Measurements from ENCODE around the gene ADORA1. TPM values are rescaled to one million over a fixed set of nuclear protein-coding genes. Genes with fewer than 3 reads are reported as not detected.

The ADORA1 gene
- total and polyA plus RNA-seq, 8 donors: 1.6 to 18.7 (median 9.3) TPM

DNA sequence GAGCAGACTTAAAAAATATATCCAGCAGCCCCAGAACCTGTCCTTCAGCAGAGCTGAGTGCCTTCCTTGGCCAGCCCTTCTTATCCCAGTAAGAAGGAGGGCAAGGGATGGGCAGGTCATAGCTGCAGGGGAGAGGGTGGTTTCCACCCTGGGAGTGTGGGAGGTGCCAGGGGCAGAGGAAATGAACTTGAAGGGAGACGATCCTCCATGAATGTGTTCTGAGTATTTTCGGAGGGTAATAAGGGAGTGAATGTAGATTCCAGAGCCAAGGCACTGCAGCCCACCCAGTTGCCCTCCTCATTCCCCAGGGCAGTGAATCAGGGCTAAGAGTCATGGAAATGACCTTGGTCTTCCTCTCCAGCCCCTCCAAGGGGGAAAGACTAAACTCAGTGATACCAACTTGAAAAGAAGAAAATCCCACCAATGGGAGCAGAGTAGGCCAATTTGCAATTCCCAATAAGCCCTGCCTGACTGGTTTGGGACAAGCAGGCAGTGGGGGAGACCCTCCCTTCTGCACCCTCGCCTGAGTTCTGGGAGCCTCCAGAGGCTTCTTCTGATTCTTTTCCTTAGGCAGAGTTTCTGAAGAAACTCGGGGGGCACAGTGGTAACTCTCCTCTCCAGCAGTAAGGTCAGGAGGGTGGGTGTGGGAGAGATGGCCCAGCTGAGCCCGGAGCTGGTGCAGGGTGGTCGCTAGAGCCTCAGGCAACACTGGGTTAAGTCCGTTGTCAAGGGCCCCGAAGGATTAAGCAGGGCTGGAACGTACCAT is 45.9 kb upstream of the ADORA1 start:
- Histone ChIP-seq H3K4me3 (no peak overlapping the region), H3K36me3 (no peaks in the 10 kb centered on the region), H3K9me3 (no peaks in the 10 kb centered on the region), H3K27ac (no peak overlapping the region), H3K27me3 (peaks cover 0 to 13% of the 10 kb centered on the region in 2 donors), H3K4me1 (no peaks in the 10 kb centered on the region)
- DNase-seq (no peak), ATAC-seq (peak; percentile 42)
- TF ChIP-seq, protein P1, sequence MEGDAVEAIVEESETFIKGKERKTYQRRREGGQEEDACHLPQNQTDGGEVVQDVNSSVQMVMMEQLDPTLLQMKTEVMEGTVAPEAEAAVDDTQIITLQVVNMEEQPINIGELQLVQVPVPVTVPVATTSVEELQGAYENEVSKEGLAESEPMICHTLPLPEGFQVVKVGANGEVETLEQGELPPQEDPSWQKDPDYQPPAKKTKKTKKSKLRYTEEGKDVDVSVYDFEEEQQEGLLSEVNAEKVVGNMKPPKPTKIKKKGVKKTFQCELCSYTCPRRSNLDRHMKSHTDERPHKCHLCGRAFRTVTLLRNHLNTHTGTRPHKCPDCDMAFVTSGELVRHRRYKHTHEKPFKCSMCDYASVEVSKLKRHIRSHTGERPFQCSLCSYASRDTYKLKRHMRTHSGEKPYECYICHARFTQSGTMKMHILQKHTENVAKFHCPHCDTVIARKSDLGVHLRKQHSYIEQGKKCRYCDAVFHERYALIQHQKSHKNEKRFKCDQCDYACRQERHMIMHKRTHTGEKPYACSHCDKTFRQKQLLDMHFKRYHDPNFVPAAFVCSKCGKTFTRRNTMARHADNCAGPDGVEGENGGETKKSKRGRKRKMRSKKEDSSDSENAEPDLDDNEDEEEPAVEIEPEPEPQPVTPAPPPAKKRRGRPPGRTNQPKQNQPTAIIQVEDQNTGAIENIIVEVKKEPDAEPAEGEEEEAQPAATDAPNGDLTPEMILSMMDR (IDR thresholded peaks at IDR 0.05): no peak
- intact Hi-C loops (cut with DNase I): no loop called here

DNA sequence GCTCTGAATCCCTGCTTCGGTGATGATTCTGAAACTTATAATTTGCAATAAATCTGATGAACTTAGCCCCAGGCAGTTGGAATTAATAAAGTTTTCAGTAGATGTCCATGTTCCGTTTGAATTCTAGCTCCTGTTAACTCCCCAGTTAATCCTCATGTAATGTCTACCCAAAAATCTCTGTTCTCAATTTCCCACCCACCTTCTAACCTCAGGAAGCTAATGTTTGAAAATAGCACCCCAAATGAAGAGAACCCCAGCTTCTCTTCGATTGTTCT is 45.4 kb upstream of the ADORA1 start:
- H3K4me1 ChIP-seq: no peaks in the 10 kb centered on the region
- no peaks in the 10 kb centered on the region for H3K9me3 ChIP-seq
- peaks cover 0 to 9% of the 10 kb centered on the region in 2 donors for H3K27me3 ChIP-seq
- TF ChIP-seq, protein P1 (IDR thresholded peaks at IDR 0.05): no peak
- DNase-seq: no peak
- no peaks in the 10 kb centered on the region for H3K36me3 ChIP-seq
- intact Hi-C loops (cut with DNase I): no loop called here
- ATAC-seq: no peak
- H3K4me3 ChIP-seq: no peak overlapping the region
- H3K27ac ChIP-seq: no peak overlapping the region

DNA sequence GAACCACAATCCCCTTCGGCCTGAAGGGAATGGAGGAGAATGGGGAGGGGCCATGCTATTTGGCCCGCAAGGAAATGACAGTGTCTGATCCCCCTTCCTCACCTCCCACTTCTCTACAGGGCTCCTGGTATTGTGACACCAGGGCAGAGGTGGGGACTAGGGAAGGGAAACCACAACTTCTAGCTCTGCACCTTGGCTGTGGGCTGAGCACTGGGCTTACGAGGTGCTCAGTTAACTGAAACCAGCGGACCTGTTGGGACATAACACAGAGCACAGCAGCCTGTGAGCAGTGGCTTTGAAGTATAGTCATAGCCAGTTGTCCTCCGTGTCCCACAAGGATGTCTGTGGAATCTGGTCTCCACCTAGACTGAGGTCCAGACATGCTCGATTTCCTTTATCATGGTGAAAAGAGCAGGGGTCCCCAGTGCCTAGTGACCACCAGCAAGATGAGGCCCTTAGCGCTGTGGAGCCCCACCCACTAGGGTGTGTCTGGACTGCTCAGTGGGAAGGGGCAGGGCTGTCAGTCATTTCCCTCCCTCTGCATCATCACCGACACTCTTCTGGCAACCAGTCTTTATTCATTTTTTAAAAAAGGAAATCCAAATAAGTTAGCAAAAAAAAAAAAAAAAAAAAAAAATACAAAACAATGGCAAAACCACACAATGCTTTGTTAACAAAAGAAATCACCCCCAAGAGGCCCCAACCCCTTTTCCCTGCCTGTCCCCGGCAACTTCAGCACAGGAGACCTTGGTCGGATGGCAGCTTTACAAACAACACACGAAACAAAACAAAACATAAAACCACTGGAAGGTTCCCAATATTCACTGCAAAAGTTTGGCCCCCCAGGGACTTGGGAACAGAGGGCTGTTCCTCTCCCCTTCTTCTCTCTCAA is 44.7 kb upstream of the ADORA1 start:
- H3K9me3 ChIP-seq: no peaks in the 10 kb centered on the region
- TF ChIP-seq, protein P1 (IDR thresholded peaks at IDR 0.05): no peak
- no peak for ATAC-seq
- H3K27me3 ChIP-seq: peaks cover 0 to 2% of the 10 kb centered on the region in 2 donors
- H3K36me3 ChIP-seq: no peaks in the 10 kb centered on the region
- DNase-seq: no peak
- intact Hi-C loops (cut with DNase I): no loop called here
- H3K27ac ChIP-seq: no peak overlapping the region
- H3K4me3 ChIP-seq: no peak overlapping the region
- H3K4me1 ChIP-seq: no peaks in the 10 kb centered on the region

DNA sequence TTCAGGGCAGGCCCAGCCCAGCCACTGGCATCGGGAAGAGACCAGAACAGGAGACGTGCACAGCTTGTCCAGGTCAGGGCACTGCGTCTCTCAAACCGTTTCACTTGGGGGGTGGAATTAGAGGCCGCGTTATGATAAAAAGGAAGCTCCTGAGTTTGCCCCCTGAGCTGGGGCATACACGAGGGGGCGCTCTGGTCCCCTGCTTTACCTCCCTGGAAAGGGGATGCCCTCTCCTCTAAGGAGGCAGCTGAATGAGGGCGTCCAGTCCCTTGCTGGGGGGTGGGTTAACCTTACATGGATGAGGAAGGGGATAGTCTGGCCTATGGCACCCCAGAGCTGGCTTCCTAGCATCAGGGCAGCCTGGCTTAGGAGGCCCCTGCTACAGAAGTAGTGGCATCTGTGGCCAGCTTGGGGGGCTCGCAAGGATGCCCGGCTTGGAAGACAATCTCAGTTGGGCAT is 44.0 kb upstream of the ADORA1 start:
- Histone ChIP-seq H3K27me3 (no peaks in the 10 kb centered on the region), H3K27ac (no peak overlapping the region), H3K36me3 (no peaks in the 10 kb centered on the region), H3K9me3 (no peaks in the 10 kb centered on the region), H3K4me3 (no peak overlapping the region), H3K4me1 (no peaks in the 10 kb centered on the region)
- intact Hi-C loops (cut with DNase I): no loop called here
- TF ChIP-seq, protein P1 (IDR thresholded peaks at IDR 0.05): no peak
- DNase-seq: no peak
- no peak for ATAC-seq

Measured in left lung (tissue), 10 donors.